ENCODE data around the gene KIDINS220.

Gene KIDINS220

DNA sequence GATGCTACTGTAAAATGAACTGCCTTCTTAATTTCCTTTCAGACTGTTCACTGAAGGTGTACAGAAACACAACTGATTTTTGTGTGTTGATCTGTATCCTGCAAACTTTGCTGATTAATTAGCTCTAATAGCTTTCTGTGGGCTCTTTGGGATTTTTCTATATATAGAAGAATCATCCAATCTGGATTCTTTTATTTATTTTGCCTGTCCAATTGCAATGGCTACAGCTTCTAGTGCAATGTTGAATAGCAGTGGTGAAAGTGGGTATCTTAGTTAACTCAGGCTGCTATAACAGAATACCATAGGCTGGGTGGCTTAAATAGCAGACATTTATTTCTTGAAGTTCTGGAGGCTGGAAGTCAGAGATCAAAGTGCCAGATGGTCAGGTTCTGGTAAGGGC is 81.2 kb downstream of the KIDINS220 start:
- no peak for TF ChIP-seq TCF4 (CRISPR knock-in tag; IDR thresholded peaks at IDR 0.05; ENCODE audit: borderline replicate concordance)
- no peak for TF ChIP-seq GLIS3 (CRISPR knock-in tag; IDR thresholded peaks at IDR 0.05)
- TF ChIP-seq SNAI2 (CRISPR knock-in tag; IDR thresholded peaks at IDR 0.05): no peak
- TF ChIP-seq ZFP3 (CRISPR knock-in tag; IDR thresholded peaks at IDR 0.05): no peak
- no peak for TF ChIP-seq ZC3H10 (CRISPR knock-in tag; IDR thresholded peaks at IDR 0.05)
- TF ChIP-seq, protein P1, sequence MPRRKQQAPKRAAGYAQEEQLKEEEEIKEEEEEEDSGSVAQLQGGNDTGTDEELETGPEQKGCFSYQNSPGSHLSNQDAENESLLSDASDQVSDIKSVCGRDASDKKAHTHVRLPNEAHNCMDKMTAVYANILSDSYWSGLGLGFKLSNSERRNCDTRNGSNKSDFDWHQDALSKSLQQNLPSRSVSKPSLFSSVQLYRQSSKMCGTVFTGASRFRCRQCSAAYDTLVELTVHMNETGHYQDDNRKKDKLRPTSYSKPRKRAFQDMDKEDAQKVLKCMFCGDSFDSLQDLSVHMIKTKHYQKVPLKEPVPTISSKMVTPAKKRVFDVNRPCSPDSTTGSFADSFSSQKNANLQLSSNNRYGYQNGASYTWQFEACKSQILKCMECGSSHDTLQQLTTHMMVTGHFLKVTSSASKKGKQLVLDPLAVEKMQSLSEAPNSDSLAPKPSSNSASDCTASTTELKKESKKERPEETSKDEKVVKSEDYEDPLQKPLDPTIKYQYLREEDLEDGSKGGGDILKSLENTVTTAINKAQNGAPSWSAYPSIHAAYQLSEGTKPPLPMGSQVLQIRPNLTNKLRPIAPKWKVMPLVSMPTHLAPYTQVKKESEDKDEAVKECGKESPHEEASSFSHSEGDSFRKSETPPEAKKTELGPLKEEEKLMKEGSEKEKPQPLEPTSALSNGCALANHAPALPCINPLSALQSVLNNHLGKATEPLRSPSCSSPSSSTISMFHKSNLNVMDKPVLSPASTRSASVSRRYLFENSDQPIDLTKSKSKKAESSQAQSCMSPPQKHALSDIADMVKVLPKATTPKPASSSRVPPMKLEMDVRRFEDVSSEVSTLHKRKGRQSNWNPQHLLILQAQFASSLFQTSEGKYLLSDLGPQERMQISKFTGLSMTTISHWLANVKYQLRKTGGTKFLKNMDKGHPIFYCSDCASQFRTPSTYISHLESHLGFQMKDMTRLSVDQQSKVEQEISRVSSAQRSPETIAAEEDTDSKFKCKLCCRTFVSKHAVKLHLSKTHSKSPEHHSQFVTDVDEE (CRISPR knock-in tag; IDR thresholded peaks at IDR 0.05): no peak
- TF ChIP-seq ZNF70 (CRISPR knock-in tag; IDR thresholded peaks at IDR 0.05): no peak
- no peak for TF ChIP-seq RARB (CRISPR knock-in tag; IDR thresholded peaks at IDR 0.05)
- no peak for ATAC-seq

DNA sequence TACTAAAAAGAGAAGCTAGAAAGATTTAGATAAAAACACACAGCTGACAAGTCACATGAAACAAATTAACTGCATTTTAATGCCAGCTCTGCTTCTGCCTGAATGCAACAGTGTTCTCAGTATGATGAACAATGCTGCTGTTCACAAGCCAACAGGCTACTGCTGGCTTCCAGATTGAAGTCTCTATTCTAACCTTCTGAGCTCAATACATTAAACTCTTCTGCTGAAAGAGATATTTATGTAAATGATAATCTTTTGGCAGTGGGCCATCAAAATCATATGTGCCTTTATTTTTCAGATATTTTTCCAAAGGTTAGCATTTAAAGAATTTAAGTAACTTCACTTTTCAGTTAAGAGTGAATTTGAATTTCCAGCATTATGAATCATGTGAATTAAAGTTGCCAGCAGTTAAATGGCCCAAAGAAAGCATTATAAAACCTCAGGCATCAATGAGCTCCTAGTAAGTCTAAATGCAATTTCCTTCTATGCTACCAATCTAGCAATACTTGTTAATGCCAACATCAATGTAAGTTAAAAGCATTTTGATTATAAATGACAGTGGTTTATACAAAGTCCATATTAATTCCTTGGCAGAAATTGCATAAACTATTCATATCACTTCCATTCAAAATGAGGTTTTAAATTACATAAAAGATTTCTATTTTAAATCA is 83.2 kb downstream of the KIDINS220 start:
- ATAC-seq: peak; percentile 94
- TF ChIP-seq ESRRG (CRISPR knock-in tag; IDR thresholded peaks at IDR 0.05) (no peak), ARNTL (CRISPR knock-in tag; IDR thresholded peaks at IDR 0.05; ENCODE audit: borderline replicate concordance, low read depth) (peak; percentile 11; the same call in 1 of the 2 replicates), TCF4 (CRISPR knock-in tag; IDR thresholded peaks at IDR 0.05; ENCODE audit: borderline replicate concordance) (peak; percentile 72), ISL1 (CRISPR knock-in tag; IDR thresholded peaks at IDR 0.05) (peak; percentile 76), ZFP30 (CRISPR knock-in tag; IDR thresholded peaks at IDR 0.05) (no peak), CSDC2 (CRISPR knock-in tag; IDR thresholded peaks at IDR 0.05) (0 out of 2 replicates have a peak, but pooled peaks have one; percentile 30), TOX (CRISPR knock-in tag; IDR thresholded peaks at IDR 0.05; ENCODE audit: borderline replicate concordance) (no peak), ZNF70 (CRISPR knock-in tag; IDR thresholded peaks at IDR 0.05) (no peak), RARB (CRISPR knock-in tag; IDR thresholded peaks at IDR 0.05) (no peak), ZFP3 (CRISPR knock-in tag; IDR thresholded peaks at IDR 0.05) (no peak), ZC3H10 (CRISPR knock-in tag; IDR thresholded peaks at IDR 0.05) (no peak), ZNF565 (CRISPR knock-in tag; conservative IDR thresholded peaks at IDR 0.05; ENCODE audit: low read depth) (no peak), ZNF8 (CRISPR knock-in tag; IDR thresholded peaks at IDR 0.05) (no peak), OSR1 (CRISPR knock-in tag; IDR thresholded peaks at IDR 0.05) (no peak), PPARA (CRISPR knock-in tag; IDR thresholded peaks at IDR 0.05; ENCODE audit: borderline replicate concordance) (no peak), SNAI2 (CRISPR knock-in tag; IDR thresholded peaks at IDR 0.05) (peak; percentile 26; the same call in 1 of the 2 replicates), GLIS3 (CRISPR knock-in tag; IDR thresholded peaks at IDR 0.05) (no peak), BACH2 (CRISPR knock-in tag; IDR thresholded peaks at IDR 0.05; ENCODE audit: borderline replicate concordance) (no peak)
- TF ChIP-seq, protein P2, sequence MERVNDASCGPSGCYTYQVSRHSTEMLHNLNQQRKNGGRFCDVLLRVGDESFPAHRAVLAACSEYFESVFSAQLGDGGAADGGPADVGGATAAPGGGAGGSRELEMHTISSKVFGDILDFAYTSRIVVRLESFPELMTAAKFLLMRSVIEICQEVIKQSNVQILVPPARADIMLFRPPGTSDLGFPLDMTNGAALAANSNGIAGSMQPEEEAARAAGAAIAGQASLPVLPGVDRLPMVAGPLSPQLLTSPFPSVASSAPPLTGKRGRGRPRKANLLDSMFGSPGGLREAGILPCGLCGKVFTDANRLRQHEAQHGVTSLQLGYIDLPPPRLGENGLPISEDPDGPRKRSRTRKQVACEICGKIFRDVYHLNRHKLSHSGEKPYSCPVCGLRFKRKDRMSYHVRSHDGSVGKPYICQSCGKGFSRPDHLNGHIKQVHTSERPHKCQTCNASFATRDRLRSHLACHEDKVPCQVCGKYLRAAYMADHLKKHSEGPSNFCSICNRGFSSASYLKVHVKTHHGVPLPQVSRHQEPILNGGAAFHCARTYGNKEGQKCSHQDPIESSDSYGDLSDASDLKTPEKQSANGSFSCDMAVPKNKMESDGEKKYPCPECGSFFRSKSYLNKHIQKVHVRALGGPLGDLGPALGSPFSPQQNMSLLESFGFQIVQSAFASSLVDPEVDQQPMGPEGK (CRISPR knock-in tag; IDR thresholded peaks at IDR 0.05; ENCODE audit: borderline replicate concordance): no peak
- TF ChIP-seq, protein P1 (CRISPR knock-in tag; IDR thresholded peaks at IDR 0.05): peak; percentile 61; the same call in 1 of the 2 replicates
- TF ChIP-seq, protein P3, sequence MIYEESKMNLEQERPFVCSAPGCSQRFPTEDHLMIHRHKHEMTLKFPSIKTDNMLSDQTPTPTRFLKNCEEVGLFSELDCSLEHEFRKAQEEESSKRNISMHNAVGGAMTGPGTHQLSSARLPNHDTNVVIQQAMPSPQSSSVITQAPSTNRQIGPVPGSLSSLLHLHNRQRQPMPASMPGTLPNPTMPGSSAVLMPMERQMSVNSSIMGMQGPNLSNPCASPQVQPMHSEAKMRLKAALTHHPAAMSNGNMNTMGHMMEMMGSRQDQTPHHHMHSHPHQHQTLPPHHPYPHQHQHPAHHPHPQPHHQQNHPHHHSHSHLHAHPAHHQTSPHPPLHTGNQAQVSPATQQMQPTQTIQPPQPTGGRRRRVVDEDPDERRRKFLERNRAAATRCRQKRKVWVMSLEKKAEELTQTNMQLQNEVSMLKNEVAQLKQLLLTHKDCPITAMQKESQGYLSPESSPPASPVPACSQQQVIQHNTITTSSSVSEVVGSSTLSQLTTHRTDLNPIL (CRISPR knock-in tag; IDR thresholded peaks at IDR 0.05; ENCODE audit: low read depth): no peak
- TF ChIP-seq, protein P4, sequence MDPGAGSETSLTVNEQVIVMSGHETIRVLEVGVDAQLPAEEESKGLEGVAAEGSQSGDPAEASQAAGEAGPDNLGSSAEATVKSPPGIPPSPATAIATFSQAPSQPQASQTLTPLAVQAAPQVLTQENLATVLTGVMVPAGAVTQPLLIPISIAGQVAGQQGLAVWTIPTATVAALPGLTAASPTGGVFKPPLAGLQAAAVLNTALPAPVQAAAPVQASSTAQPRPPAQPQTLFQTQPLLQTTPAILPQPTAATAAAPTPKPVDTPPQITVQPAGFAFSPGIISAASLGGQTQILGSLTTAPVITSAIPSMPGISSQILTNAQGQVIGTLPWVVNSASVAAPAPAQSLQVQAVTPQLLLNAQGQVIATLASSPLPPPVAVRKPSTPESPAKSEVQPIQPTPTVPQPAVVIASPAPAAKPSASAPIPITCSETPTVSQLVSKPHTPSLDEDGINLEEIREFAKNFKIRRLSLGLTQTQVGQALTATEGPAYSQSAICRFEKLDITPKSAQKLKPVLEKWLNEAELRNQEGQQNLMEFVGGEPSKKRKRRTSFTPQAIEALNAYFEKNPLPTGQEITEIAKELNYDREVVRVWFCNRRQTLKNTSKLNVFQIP (CRISPR knock-in tag; IDR thresholded peaks at IDR 0.05; ENCODE audit: borderline replicate concordance, low read depth): peak; percentile 56; the same call in 1 of the 2 replicates
- TF ChIP-seq, protein P5, sequence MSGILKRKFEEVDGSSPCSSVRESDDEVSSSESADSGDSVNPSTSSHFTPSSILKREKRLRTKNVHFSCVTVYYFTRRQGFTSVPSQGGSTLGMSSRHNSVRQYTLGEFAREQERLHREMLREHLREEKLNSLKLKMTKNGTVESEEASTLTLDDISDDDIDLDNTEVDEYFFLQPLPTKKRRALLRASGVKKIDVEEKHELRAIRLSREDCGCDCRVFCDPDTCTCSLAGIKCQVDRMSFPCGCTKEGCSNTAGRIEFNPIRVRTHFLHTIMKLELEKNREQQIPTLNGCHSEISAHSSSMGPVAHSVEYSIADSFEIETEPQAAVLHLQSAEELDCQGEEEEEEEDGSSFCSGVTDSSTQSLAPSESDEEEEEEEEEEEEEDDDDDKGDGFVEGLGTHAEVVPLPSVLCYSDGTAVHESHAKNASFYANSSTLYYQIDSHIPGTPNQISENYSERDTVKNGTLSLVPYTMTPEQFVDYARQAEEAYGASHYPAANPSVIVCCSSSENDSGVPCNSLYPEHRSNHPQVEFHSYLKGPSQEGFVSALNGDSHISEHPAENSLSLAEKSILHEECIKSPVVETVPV (CRISPR knock-in tag; IDR thresholded peaks at IDR 0.05): no peak
